ENCODE measurements around the gene PRPF19.

PRPF19 gene

DNA sequence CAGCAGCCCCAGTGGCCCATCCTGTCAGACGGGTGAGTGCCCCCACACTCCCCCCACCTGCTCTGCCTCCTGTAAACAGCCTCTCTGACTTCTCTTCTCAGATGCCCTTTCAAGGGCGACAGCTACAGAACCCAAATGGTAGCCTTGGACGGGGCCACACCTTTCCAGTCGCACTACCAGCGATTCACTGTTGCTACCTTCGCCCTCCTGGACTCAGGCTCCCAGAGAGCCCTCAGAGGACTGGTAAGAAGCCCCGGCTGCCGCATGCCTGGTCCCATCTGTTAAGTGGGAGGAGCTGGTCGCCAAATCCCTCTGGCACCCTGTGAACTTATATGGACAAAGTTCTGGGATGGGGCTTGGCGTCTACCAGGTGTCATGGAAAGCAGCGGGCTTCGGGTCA is 32.9 kb downstream of the PRPF19 start:
- TF ChIP-seq, protein P1, sequence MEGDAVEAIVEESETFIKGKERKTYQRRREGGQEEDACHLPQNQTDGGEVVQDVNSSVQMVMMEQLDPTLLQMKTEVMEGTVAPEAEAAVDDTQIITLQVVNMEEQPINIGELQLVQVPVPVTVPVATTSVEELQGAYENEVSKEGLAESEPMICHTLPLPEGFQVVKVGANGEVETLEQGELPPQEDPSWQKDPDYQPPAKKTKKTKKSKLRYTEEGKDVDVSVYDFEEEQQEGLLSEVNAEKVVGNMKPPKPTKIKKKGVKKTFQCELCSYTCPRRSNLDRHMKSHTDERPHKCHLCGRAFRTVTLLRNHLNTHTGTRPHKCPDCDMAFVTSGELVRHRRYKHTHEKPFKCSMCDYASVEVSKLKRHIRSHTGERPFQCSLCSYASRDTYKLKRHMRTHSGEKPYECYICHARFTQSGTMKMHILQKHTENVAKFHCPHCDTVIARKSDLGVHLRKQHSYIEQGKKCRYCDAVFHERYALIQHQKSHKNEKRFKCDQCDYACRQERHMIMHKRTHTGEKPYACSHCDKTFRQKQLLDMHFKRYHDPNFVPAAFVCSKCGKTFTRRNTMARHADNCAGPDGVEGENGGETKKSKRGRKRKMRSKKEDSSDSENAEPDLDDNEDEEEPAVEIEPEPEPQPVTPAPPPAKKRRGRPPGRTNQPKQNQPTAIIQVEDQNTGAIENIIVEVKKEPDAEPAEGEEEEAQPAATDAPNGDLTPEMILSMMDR (IDR thresholded peaks at IDR 0.05; ENCODE audit: borderline replicate concordance, extremely low read depth, low read length, poor library complexity, severe bottlenecking) = no peak
- TF ChIP-seq EZH2 (IDR thresholded peaks at IDR 0.05; ENCODE audit: borderline replicate concordance, low read depth, low read length, severe bottlenecking) = no peak
- H3K27ac ChIP-seq (ENCODE audit: low read length) = peak overlapping the region; percentile 93
- no peaks in the 10 kb centered on the region for H3K9me3 ChIP-seq (ENCODE audit: insufficient read depth, low read length, severe bottlenecking)
- H3K27me3 ChIP-seq (ENCODE audit: insufficient read depth, low read length, poor library complexity) = no peaks in the 10 kb centered on the region
- no peak overlapping the region; a peak in 1 of 4 replicates for H3K4me3 ChIP-seq (ENCODE audit: low read depth in 1 of 2, low read length in 2 of 2)
- peaks cover 71% of the 10 kb centered on the region for H3K4me1 ChIP-seq (ENCODE audit: insufficient read depth, low read length)
- H3K4me2 ChIP-seq (ENCODE audit: insufficient read depth, low read length) = peak overlapping the region; percentile 27; the same call in 1 of the 2 replicates
- peak; percentile 0; the same call in 1 of the 3 replicates for ATAC-seq (ENCODE audit: insufficient read depth, low read depth)
- no peaks in the 10 kb centered on the region for H3K79me2 ChIP-seq (ENCODE audit: insufficient read depth, low read length)
- peak overlapping the region; percentile 15 for H3K9ac ChIP-seq (ENCODE audit: low read depth, low read length)
- no peak overlapping the region for H2AFZ ChIP-seq (ENCODE audit: low read depth, low read length)
- no peak for DNase-seq
- H4K20me1 ChIP-seq (ENCODE audit: insufficient read depth, low read length) = no peaks in the 10 kb centered on the region
- H3K36me3 ChIP-seq (ENCODE audit: insufficient read depth, low read length) = no peaks in the 10 kb centered on the region

DNA sequence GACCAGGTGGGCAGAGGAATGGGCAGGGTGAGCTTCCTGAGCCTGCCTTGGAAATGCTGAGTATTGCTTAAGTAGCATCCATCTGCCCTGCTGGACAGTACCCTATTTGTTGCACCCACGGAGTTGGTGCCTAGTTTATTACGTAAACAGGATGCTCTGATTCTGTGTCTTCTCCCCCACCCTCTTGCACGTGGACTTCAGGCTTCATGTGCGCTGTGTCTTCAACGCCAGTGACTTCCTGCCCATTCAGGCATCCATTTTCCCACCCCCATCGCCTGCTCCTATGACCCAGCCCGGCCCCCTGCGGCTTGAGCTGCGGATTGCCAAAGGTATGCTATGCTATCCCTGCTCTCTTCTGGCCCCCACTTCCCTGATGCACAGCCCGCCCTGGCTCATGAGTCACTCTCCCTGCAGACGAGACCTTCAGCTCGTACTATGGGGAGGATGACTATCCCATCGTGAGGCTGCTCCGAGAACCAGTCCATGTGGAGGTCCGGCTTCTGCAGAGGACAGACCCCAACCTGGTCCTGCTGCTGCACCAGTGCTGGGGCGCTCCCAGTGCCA is 33.3 kb downstream of the PRPF19 start:
- H2AFZ ChIP-seq (ENCODE audit: low read depth, low read length) = no peak overlapping the region
- no peaks in the 10 kb centered on the region for H3K9me3 ChIP-seq (ENCODE audit: insufficient read depth, low read length, severe bottlenecking)
- no peaks in the 10 kb centered on the region for H3K27me3 ChIP-seq (ENCODE audit: insufficient read depth, low read length, poor library complexity)
- peaks cover 76% of the 10 kb centered on the region for H3K4me1 ChIP-seq (ENCODE audit: insufficient read depth, low read length)
- no peaks in the 10 kb centered on the region for H4K20me1 ChIP-seq (ENCODE audit: insufficient read depth, low read length)
- peak overlapping the region; percentile 31 for H3K9ac ChIP-seq (ENCODE audit: low read depth, low read length)
- DNase-seq (peak; percentile 85), ATAC-seq (ENCODE audit: insufficient read depth, low read depth) (peak; percentile 29)
- H3K27ac ChIP-seq (ENCODE audit: low read length) = peak overlapping the region; percentile 93
- TF ChIP-seq, protein P1 (IDR thresholded peaks at IDR 0.05; ENCODE audit: borderline replicate concordance, extremely low read depth, low read length, poor library complexity, severe bottlenecking) = no peak
- no peak overlapping the region; a peak in 1 of 4 replicates for H3K4me3 ChIP-seq (ENCODE audit: low read depth in 1 of 2, low read length in 2 of 2)
- H3K4me2 ChIP-seq (ENCODE audit: insufficient read depth, low read length) = peak overlapping the region; percentile 27; the same call in 1 of the 2 replicates
- no peaks in the 10 kb centered on the region for H3K36me3 ChIP-seq (ENCODE audit: insufficient read depth, low read length)
- H3K79me2 ChIP-seq (ENCODE audit: insufficient read depth, low read length) = no peaks in the 10 kb centered on the region

DNA sequence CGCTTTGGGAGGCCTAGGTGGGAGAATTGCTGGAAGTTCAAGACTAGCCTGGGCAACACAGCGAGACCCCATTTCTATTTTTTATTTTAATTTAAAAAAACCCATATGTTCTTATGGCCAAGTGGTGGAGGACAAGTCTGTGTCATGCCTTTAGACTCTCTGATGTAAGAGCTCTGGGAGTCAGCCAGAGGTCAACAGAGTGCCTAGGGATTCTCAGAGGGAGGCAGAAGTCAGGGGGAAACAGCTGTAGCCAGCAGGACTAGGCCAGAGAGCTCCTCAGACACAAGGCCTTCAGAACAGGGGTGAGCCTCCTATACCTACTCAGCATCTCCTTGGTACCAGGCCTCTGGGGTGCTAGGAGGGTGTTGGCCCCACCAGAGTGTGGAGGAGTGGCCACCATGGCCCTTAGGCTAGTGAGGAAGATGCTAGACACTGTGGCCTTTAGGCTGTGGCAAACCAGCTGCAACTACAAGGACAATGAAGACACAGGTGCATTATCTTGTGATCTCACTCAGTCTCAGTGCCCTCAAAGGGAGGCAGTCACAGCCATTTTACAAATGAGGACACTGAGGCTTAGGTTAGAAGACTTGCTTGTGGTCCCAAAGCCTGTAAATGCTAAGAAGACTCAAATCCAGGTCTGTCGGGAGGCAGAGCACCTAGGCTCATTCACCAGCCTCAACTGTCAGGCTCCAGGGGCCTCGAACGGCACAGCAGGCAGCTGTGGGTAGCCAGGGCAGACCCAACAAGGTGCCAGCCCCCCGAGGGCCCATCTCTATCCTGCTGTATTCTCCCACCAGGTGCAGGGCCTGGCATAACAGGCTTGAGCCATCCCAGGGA is 34.0 kb downstream of the PRPF19 start:
- DNase-seq (peak; percentile 72), ATAC-seq (ENCODE audit: insufficient read depth, low read depth) (peak; percentile 24)
- H3K27ac ChIP-seq (ENCODE audit: low read length) = peak overlapping the region; percentile 93
- no peak overlapping the region for H3K4me3 ChIP-seq (ENCODE audit: low read depth in 1 of 2, low read length in 2 of 2)
- no peaks in the 10 kb centered on the region for H3K9me3 ChIP-seq (ENCODE audit: insufficient read depth, low read length, severe bottlenecking)
- peak overlapping the region; percentile 31; the same call in 1 of the 2 replicates for H3K9ac ChIP-seq (ENCODE audit: low read depth, low read length)
- H2AFZ ChIP-seq (ENCODE audit: low read depth, low read length) = no peak overlapping the region
- H3K27me3 ChIP-seq (ENCODE audit: insufficient read depth, low read length, poor library complexity) = no peaks in the 10 kb centered on the region
- H3K79me2 ChIP-seq (ENCODE audit: insufficient read depth, low read length) = no peaks in the 10 kb centered on the region
- peaks cover 83% of the 10 kb centered on the region for H3K4me1 ChIP-seq (ENCODE audit: insufficient read depth, low read length)
- H3K4me2 ChIP-seq (ENCODE audit: insufficient read depth, low read length) = no peak overlapping the region
- H3K36me3 ChIP-seq (ENCODE audit: insufficient read depth, low read length) = no peaks in the 10 kb centered on the region
- TF ChIP-seq, protein P1 (IDR thresholded peaks at IDR 0.05; ENCODE audit: borderline replicate concordance, extremely low read depth, low read length, poor library complexity, severe bottlenecking) = no peak
- no peak for TF ChIP-seq EZH2 (IDR thresholded peaks at IDR 0.05; ENCODE audit: borderline replicate concordance, low read depth, low read length, severe bottlenecking)
- H4K20me1 ChIP-seq (ENCODE audit: insufficient read depth, low read length) = no peaks in the 10 kb centered on the region

All from DND-41 (cell line).